Activated T-cell treated with anti-CD3 and anti-CD28 coated beads, Interleukin-2, amount 50 U/mL, for 48 hours (primary cell): Measurements from ENCODE around the gene TSC2.

Experiments used
- DNase-seq, 2 experiments: peaks; one replicate each; pipeline ENCODE4 v3.0.0-alpha.2; 2020

The TSC2 gene

DNA sequence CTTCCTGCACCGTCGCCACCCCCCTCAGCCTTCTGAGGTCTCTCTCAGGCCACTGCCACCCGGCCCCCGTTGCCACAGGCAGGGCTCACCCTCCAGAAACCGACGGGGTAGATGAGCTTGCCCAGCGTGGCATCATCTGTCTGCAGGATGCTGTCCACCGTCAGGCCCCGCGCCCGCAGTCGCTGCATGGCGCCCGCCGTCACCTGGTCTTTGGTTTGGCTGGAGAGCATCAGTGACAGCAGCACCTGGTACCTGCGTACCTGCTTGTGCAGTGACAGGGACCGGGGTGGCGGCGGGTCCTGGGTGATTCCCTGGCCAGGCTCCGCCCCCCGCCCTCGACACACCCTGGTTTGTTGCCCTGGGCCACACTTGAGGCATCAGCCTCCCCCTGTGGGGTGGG is 3.2 kb upstream of the TSC2 start:
- no peak for DNase-seq

DNA sequence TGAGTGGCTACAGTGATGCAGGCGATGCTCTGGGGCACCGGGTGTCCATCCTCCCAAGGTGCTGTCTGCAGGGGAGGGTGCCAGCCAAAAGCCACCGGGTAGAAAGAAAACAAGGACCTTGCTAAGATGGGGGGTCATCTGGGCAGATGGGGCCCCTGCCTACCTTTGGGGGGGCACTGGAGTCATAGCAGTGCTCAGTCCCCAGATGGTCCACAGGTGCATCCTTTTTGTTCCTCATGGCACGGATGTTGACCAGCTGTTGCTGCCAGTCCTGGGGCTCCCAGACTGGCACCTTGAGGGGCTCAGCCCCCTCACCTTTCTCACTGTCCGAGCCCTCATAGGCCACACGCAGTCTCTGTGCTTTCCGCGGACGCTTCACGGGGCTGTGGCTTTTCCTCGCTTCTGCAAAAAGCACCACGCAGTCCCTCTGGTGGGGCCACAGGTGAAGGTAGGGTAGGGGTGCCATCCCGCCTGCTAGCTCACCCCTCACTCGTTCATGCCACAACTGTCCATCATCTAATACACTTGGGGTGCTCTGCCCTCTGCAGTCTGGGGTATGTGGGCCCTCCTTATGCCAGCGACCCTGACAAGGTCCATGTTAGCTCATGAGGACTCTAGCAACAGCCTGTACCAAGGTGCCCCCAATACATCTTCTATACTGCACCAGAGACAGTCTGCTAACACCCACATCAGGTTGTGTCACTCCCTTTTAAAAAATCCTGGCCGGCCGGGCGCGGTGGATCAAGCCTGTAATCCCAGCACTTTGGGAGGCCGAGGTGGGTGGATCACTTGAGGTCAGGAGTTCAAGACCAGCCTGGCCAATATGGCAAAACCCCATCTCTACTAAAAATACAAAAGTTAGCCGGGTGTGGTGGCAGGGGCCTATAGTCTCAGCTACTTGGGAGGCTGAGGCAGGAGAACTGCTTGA is 1.6 kb upstream of the TSC2 start:
- no peak for DNase-seq

DNA sequence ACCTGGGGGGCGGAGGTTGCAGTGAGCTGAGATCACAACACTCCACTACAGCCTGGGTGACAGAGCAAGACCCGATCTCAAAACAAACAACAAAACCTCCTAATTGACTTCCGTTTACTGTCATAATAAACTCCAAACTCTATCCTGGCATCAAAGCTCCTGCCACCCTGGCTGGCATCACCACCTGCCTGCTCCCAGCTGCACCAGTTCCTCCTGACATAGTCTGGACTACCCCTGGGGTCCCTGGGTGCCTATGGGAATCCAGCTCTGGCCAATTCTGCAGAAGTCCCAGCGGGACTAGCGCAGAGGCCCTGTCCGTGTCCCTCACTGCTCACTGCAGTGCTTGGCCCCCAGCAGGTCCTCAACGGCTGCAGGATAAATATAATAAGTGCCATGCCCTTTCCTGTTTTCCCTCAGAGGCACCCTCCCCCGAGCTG is 874 bp upstream of the TSC2 start:
- no peak for DNase-seq

DNA sequence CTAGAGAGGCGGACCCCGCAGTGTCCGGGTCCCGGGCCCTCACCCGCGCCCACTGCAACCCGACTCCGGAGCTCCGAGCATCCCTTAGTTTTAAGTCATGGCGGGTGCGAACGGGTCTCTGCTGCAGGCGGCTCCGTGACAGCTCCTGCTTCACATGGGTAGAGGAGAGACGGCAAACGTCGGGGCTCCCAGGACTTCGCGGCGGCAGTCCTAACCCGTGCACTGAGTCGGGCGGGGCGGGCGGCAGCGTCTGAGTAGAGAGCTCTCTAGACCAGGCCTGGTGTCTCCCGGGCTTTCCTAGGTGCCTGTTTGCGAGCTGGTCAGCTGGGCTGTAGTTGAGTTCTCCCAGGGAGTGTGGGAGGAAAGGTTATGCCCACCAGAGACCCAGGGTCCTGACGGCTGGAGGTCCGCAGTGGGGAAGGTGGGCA is 345 bp downstream of the TSC2 start:
- no peak for DNase-seq

DNA sequence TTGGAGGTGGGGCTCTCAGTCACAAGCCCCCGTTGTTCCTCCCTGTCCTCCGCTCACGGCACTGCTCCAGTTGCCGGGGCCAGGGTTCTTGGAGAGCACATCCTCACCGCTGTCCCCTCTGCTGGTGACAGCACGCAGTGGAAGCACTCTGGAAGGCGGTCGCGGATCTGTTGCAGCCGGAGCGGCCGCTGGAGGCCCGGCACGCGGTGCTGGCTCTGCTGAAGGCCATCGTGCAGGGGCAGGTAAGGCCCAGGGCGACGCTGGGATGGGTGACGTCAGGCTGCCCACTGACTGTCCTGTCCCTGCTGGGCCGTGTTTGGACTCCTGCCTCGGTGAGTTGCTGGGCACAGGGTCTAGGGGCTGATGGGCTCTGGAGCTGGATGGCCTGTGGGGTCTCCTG is 5.4 kb downstream of the TSC2 start:
- no peak for DNase-seq

DNA sequence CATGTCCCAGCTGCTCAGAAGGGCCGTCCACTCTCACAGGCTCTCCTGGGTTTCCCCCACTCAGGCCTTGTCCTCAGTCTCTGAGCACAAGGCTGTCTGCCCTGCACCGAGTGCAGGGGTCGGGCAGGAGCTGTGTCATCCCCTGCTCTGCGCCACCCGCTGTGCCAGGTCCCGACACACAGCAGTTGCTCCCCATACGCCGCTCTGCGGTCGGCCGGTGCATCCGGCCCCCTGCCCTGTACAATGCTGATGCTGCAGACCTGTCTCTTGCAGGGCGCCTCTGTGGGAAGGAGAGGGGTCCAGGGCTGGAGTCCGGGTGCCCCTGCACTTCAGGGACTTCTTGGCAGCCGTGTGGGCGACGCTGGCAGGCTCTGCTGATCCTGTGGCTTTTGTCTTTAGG is 6.1 kb downstream of the TSC2 start:
- DNase-seq: no peak

DNA sequence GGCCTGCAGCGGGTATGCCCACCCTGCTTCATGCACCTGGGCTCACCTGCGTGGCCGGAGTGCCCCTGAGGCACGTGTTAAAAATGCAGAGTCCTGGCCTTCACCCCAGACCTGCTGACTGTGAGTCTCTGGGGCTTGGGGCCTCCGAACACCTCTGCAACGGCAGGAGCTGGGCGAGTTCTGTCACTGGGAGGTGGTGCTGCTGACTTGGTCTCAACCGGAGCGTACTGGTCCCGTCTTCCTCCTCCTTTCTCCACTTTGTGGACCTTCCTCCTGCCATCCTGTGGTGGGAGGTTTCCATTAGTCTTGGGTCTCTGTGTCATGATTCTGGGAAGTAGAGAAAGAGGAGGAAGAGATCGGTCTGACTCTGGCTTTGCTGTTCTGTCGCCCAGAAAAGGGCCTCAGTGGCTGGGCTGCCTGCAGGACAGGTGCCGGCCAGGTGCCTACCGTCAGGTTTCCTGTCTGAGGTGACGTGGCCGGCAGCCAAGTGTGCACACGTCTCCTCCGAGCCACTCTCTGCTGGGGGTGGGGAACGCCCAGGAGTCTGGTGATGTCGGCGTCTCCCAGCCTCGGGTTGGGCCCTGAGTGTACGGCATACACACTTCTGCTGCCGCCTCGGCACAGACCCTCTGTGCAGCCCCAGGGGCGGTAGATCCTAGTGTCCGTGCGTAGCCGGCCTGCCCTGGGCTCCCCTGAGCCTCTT is 6.9 kb downstream of the TSC2 start:
- DNase-seq: no peak

DNA sequence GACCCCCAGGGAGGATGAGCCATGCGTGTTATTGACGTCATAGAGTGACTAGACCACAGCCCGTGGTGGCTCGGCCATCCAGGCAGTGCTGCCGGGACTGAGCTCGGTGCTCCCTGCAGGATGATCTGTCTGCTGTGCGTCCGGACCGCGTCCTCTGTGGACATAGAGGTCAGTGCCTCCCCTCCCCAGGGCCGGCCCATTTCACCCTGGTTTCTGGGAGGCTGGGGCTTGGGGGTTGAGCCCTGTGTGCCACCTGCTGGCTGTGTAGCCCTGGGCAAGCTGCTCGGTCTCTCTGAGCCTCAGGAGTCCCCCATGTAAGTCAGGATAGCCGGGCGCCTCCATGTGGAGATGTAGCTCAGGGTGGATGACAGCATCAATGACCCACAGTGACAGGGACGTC is 8.3 kb downstream of the TSC2 start:
- no peak for DNase-seq

DNA sequence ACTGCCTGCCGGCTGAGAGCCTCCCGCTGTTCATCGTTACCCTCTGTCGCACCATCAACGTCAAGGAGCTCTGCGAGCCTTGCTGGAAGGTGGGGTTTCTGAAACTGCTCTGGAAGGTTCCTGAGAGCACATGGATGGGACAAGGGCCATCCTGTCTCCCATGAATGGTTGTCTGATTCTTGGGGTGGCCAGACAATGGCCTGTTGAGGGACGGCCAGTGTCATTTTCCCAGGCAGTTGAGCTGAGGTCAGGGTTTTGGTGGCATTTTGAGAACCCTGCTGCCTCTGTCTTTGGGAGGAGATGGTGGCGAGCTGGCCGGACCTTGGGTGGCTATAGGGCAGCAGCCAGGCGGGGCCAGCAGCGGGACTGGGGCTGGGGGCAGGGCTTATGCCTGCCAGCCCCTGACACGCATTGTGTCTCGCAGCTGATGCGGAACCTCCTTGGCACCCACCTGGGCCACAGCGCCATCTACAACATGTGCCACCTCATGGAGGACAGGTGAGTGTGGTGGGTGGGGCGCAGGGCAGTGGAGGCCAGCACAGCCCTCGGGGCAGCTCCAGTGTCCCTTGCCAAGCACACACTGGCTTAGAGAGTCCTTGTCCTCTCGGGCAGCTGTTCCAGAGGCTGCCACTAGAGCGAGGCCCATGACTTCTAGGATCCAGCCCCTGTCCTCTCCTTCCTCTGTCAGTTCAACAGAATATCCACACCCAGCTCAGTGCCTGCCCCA is 9.1 kb downstream of the TSC2 start:
- no peak for DNase-seq

DNA sequence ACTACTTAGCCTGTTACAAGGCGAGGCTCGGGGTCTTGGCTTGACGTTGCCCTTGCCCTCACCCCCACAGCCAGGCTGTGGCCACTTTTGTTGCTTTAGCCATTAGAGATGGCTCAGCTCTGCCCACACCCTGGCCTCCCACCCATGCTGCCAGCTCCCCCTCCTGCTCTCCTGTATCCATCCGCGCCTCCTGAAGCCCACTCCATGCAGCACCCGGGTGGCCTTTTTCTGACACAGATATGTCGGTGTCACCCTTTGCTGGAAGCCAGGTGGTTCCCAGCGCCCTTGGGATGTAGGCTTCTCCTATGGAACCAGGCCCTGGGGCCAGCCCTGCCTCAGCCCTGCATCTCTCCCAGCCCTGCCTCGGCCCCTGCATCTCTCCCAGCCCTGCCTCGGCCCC is 9.7 kb downstream of the TSC2 start:
- DNase-seq: no peak

DNA sequence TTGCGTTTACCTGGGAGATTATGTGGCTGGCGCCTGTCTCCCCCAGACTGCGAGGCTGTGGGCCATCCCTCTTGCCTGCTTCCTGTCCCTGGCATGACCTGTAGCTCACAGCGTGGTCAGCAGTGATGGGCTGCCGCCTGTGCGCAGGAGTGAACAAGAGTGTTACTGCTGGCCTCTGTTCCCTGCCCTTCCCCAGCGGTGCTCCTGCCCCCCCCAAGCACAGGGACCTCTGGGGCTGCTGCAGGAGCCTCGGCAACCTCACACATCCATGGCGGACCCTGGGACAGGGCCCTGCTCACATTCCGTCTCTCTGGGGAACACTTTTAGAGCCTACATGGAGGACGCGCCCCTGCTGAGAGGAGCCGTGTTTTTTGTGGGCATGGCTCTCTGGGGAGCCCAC is 10.6 kb downstream of the TSC2 start:
- no peak for DNase-seq

DNA sequence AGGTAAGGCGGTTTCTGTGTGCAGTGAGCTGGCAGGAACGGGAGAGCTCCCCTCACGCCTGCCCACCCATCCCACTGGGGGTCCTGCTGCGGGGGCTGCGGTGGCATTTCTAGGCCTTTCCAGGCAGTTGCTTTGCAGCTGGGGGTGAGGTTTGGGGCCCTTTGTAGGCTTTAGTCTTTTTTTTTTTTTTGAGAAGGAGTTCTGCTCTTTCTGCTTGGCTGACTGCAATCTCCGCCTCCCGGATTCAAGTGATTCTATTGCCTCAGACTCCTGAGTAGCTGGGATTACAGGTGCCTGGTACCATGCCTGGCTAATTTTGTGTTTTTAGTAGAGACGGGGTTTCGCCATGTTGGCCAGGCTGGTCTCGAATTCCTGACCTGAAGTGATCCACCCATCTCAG is 11.1 kb downstream of the TSC2 start:
- DNase-seq: no peak

DNA sequence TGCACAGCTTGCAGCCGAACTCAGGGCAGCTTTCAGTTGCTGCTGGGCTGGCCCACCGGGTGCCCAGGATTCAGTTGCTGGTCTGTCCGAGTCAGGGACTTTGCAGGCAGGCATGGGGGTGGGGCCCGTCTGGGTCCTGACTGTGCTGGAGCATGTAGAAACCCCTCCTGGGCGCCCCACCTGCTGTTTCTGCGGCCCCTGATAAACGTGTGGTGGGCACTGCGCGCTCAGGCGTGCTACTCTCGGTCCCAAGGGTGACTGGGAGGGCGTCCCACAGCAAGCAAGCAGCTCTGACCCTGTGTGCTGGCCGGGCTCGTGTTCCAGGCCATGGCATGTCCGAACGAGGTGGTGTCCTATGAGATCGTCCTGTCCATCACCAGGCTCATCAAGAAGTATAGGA is 12.6 kb downstream of the TSC2 start:
- no peak for DNase-seq

DNA sequence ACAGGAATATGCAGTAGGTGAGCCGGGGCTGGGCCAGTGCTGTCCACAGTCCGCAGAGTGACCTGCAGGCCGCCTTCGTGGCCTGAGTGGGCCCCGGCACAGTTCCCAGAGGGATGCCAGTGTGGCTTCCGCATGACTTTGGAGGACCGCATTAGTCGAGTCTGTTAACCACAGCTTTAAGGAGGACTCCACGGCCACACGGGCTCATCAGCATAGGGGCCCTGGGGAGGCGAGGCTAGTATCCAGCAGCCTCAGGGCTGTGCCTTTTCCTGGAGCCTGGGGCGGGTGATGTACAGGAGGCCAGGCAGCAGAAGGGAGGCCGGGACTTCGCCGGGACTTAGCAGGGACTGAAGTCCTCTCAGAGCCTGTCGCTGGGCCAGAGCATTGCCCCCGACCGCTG is 13.2 kb downstream of the TSC2 start:
- no peak for DNase-seq

DNA sequence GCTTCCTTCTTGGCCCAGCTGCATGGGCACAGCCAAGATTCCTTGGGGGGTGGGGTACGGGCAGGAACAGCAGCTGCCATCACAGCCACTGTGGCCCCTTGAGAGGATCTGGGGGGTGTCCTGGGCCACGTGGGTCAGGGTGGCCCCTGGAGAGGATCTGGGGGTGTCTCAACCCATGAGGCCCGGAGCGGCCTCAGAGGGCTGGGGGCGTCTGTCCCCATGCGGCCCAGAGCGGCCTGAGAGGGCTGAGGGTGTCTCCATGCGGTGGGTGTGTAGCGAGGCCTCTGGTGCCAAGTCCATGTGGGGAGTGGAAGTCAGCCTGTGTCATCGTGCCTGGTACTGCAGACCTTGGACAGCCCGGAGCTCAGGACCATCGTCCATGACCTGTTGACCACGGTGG is 13.7 kb downstream of the TSC2 start:
- no peak for DNase-seq

DNA sequence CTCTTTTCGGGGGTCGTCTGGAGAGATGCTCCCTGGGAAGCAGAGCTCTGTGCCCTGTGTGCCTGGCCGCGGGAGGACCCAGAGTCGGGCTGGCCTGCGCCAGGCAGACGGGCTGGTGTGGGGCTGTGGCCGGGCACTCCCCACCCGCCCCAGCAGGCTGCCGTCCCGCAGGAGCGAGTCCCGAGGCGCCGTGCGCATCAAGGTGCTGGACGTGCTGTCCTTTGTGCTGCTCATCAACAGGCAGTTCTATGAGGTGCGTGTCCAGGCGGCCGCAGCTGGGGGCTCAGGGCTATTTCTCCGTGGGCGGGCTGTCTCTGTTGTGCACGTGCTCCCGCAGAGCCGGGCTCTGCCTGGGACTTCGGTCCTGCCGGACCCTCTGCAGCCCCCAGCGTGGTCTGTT is 15.0 kb downstream of the TSC2 start:
- DNase-seq: no peak

DNA sequence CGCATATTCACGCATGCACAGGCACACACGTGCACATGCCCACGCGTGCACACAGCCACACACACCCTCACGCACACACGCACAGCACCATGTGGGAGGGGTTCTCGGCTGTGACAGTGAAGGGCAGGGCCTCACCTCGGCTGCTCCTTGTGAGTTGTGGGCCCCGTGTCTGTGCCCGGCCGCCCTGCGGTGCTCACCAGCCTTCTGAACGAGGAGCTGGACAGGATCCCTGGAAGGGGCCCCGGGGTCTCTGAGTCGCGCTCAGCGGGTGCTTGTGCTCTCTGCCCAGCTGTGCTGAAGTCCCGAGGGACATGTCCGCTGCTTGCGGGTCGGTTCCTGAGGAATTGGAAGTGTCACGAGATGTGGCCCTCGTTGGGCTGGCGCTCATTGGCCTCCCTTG is 16.1 kb downstream of the TSC2 start:
- no peak for DNase-seq

DNA sequence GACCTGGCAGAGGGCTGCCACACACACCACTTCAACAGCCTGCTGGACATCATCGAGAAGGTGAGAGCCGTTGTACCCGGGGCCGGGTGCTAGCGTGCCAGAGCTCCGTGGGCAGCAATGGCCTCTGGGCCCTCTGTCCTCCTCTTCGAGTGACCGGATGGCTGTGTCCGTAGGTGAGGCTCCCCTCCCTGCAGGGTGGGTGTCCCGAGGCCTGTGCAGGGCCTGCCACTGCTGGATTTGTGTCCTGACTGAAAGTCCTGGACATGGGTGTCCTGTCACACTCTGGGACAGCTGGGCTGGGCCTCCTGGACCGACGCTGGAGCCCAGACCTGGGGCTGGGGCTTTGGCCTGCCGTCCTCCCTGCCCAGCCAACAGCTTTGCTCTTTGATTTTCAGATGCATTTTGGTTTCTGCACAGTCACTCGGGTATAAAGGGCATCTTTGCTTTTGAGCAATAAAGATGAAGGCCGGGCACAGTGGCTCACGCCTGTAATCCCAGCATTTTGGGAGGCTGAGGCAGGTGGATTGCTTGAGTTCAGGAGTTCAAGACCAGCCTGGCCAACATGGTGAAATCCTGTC is 16.7 kb downstream of the TSC2 start:
- no peak for DNase-seq

DNA sequence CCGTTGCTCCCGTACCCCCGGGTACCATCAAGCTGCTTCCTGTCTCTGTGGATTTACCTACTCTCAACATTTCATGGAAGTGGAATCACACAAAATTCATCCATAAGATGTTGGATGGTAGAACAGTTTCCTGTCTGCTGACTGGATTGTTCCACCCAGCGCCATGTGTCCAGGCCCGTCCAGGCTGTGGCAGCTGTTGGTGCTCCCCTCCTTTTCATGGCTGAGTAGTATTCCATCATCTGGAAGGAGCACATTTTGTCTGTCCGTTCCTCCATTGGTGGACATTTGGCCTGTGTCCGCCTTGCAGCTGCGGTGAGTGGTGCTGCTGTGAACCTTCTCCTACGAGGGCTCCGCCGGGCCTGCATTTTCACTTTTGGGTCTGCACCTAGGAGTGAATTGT is 18.4 kb downstream of the TSC2 start:
- no peak for DNase-seq

DNA sequence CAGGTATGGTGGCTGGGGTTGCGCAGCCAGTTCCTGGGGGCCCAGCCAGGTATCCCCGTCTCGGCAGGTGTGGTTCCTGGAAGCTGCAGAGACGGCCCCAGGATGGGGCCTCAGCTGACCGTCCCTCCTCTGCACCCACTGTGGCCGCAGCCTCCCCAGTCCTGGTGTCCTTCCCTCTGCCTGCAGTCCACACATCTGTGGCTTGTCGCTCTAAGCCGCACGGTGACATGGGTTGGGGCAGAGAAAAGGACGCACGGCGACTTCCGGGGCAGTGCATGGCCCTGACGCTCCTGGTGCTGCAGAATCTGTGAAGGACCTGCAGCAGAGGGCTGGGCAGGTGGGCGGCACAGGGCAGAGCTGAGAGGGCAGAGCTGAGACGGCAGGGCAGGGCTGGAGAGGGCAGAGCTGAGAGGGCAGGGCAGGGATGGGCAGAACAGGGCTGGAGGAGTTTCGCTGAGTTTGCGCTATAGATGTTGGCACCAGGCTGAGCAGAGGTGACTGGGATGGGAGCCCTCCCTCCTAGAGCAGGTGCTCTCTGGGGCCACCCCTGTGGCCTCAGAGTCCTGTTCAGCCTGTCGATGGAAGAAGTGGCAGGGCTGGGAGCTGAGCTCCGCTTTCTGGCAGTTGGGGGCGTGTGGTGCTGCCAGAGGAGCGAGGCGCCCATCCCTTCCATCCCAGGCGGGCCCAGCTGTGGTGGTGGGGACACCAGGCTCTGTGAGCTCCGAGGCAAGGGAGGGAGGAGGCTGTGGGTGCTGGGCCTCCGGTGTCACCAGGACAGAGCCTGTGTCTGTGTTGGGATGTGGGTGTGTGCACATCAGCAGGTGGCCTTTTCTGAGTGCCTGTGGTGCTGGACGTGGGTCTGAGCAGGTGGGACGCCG is 23.0 kb downstream of the TSC2 start:
- no peak for DNase-seq

DNA sequence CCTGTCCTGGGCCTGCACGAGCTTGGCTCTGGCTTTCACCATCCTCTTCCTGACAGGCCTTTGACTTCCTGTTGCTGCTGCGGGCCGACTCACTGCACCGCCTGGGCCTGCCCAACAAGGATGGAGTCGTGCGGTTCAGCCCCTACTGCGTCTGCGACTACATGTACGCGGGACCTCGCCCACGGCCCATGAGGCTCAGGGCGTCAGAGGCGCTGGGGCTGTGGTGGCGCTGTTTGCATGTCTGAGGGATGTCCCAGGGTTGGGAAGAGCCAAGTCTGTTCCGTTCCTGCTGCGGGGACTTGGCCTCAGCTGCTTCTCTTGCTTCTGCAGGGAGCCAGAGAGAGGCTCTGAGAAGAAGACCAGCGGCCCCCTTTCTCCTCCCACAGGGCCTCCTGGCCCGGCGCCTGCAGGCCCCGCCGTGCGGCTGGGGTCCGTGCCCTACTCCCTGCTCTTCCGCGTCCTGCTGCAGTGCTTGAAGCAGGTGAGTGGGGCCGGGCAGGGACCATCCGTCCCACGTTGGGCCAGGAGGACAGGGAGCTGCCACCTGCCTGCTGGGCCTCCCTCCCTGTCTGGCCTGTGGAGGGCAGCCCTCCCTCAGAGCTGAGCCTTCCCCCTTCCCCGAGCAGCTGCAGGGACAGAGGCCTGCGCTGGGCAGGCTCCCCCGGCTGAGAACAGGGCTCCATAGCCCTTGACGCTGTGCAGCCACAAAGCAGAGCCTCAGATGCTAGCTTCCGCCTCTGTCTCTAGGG is 23.8 kb downstream of the TSC2 start:
- no peak for DNase-seq

DNA sequence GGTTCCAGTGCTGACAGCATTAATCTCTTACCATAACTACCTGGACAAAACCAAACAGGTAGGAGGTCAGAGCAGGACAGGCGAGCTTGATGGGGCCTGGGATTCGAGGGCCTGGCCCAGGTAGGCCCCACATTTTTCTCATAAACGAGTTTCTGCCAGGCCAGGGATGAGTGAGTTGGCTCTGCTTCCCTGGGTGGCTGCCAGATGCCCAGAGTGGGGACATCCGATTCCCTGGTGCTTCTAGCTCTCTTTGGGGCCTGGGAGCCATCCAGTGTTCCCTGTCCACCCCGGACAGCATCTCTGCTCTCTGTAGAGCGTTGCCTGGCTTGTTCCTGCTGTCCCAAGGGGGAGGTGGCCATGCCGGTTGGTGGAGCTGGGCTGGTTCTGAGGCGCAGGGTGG is 25.1 kb downstream of the TSC2 start:
- DNase-seq: no peak
